CD4-positive, alpha-beta T cell (primary cell): ENCODE measurements around the gene LDLRAD4. TPM values are rescaled to one million over a fixed set of nuclear protein-coding genes. Genes with fewer than 3 reads are reported as not detected.

Experiments
- ATAC-seq: fragments of 200-7000 bp; cut with Tn5 transposase; one replicate; pipeline ENCODE4 v1.10.0; 2022; ENCODE audit warnings: mild to moderate bottlenecking; ENCODE audit not compliant: poor library complexity
- CTCF ChIA-PET: fragments of 350-600 bp; sonication (Branson Sonifier 250); formaldehyde crosslinking; loops from one replicate; lab custom pipeline; 2021; ENCODE audit warnings: antibody characterized with exemption, inconsistent platforms; lab: Charles Lee
- POLR2A ChIA-PET: fragments of 350-600 bp; sonication (Branson Sonifier 250); formaldehyde crosslinking; loops from one replicate; lab custom pipeline; 2021; ENCODE audit warnings: antibody characterized with exemption, inconsistent platforms; lab: Charles Lee
- DNase-seq, 14 experiments: peaks; one replicate each; pipeline ENCODE4 v3.0.0-alpha.2; 2013 to 2020; ENCODE audit warnings: mixed read lengths in 2 of 14
- H3K27ac ChIP-seq, 2 donors: one replicate each; pipeline versions ENCODE4 v1.5.1 to v1.7.0; 2013; ENCODE audit warnings: low read length in 2 of 2, low read depth in 1 of 2, mild to moderate bottlenecking in 1 of 2
- H3K27me3 ChIP-seq, 2 experiments: 1 replicate in 1 of 2; 2 replicates in 1 of 2; pipeline versions ENCODE4 v1.6.1 to v1.7.0; 2013; ENCODE audit warnings: low read length in 2 of 2, control low read depth in 1 of 2, mild to moderate bottlenecking in 1 of 2, moderate library complexity in 1 of 2; ENCODE audit not compliant: insufficient read depth in 2 of 2, control insufficient read depth in 1 of 2
- H3K36me3 ChIP-seq: one replicate; pipeline ENCODE4 v1.6.1; 2013; ENCODE audit warnings: low read length, control low read depth; ENCODE audit not compliant: insufficient read depth
- H3K4me1 ChIP-seq: one replicate; pipeline ENCODE4 v1.6.1; 2013; ENCODE audit warnings: low read length, control low read depth; ENCODE audit not compliant: insufficient read depth
- H3K4me3 ChIP-seq: one replicate; pipeline ENCODE4 v1.5.1; 2013; ENCODE audit warnings: mild to moderate bottlenecking, low read length, moderate library complexity
- H3K9me3 ChIP-seq, 2 experiments: 1 replicate in 1 of 2; 2 replicates in 1 of 2; pipeline versions ENCODE4 v1.6.1 to v1.7.0; 2013; ENCODE audit warnings: low read length in 2 of 2, mild to moderate bottlenecking in 2 of 2, control low read depth in 1 of 2, moderate library complexity in 1 of 2; ENCODE audit not compliant: control insufficient read depth in 1 of 2, insufficient read depth in 1 of 2
- H3K27ac Mint-ChIP-seq: one replicate; pipeline ENCODE4 v1.8.0; 2020; ENCODE audit warnings: mixed read lengths
- H3K27me3 Mint-ChIP-seq: one replicate; pipeline ENCODE4 v1.8.0; 2021; ENCODE audit warnings: mixed read lengths
- H3K36me3 Mint-ChIP-seq: one replicate; pipeline ENCODE4 v1.8.0; 2021; ENCODE audit warnings: low read depth, mixed read lengths
- H3K4me1 Mint-ChIP-seq: one replicate; pipeline ENCODE4 v1.8.0; 2021; ENCODE audit warnings: low read depth, mixed read lengths
- H3K4me3 Mint-ChIP-seq: one replicate; pipeline ENCODE4 v1.8.0; 2020; ENCODE audit warnings: mild to moderate bottlenecking, mixed read lengths
- H3K9me3 Mint-ChIP-seq: one replicate; pipeline ENCODE4 v1.8.0; 2020; ENCODE audit warnings: mixed read lengths
- intact Hi-C, 2 experiments: fragments of 100-400 bp; cut with DNase I in 1 of 2; cut with micrococcal nuclease in 1 of 2; formaldehyde crosslinking; loops; one replicate each; pipeline versions ENCODE4 v1.15.1 to v1.9.0; 2023 to 2025; cut with DNase I, micrococcal nuclease
- total RNA-seq, 174 experiments: library from RNA in 2 of 174; stranded (reverse) in 2 of 174; gene quantifications; one replicate each; pipeline ENCODE4 v1.2.3 and lab custom pipeline; 2021 to 2026
- TF ChIP-seq, protein P1 (sequence below): fragments of 200-600 bp; IDR thresholded peaks from one replicate; pipeline ENCODE4 v1.8.0; 2022; ENCODE audit warnings: antibody characterized with exemption, mild to moderate bottlenecking

The LDLRAD4 gene
- total RNA-seq, 2 experiments from 2014 or later: 51.9 to 52.7 TPM

DNA sequence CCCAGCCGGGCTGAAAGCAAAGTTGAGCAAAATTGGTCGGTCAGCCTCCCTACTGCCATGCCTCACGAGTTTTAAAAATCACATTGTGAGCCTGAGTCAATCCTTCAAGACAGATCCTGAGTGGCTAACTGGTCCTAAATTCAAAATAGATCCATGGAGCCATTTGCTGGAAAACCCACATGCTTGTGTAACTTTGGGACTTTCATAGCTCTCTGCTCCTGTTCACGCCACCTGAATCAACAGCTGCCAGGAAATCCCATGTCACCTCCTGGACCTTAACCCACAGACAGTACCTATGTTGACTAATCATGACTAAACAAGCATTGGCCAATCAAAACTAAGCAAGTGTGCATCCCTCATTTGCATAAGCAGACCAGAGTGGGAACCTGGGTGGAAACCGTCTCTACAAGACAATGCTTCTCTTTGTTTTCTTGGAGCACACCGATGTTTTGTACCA lies 42.8 kb upstream of the LDLRAD4 start:
- Mint-ChIP-seq H3K36me3 (no peaks in the 10 kb centered on the region), H3K9me3 (peaks cover 2% of the 10 kb centered on the region), H3K27ac (no peak overlapping the region), H3K4me3 (no peak overlapping the region), H3K4me1 (peaks cover 5% of the 10 kb centered on the region), H3K27me3 (no peaks in the 10 kb centered on the region)
- POLR2A ChIA-PET: no interaction called here
- DNase-seq (no peak), ATAC-seq (no peak)
- CTCF ChIA-PET: no interaction called here
- TF ChIP-seq, protein P1, sequence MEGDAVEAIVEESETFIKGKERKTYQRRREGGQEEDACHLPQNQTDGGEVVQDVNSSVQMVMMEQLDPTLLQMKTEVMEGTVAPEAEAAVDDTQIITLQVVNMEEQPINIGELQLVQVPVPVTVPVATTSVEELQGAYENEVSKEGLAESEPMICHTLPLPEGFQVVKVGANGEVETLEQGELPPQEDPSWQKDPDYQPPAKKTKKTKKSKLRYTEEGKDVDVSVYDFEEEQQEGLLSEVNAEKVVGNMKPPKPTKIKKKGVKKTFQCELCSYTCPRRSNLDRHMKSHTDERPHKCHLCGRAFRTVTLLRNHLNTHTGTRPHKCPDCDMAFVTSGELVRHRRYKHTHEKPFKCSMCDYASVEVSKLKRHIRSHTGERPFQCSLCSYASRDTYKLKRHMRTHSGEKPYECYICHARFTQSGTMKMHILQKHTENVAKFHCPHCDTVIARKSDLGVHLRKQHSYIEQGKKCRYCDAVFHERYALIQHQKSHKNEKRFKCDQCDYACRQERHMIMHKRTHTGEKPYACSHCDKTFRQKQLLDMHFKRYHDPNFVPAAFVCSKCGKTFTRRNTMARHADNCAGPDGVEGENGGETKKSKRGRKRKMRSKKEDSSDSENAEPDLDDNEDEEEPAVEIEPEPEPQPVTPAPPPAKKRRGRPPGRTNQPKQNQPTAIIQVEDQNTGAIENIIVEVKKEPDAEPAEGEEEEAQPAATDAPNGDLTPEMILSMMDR: no peak
- intact Hi-C loops: no loop called here
- Histone ChIP-seq H3K27me3 (no peaks in the 10 kb centered on the region), H3K9me3 (no peaks in the 10 kb centered on the region), H3K4me3 (no peak overlapping the region), H3K27ac (no peak overlapping the region), H3K36me3 (no peaks in the 10 kb centered on the region), H3K4me1 (peaks cover 8% of the 10 kb centered on the region)

DNA sequence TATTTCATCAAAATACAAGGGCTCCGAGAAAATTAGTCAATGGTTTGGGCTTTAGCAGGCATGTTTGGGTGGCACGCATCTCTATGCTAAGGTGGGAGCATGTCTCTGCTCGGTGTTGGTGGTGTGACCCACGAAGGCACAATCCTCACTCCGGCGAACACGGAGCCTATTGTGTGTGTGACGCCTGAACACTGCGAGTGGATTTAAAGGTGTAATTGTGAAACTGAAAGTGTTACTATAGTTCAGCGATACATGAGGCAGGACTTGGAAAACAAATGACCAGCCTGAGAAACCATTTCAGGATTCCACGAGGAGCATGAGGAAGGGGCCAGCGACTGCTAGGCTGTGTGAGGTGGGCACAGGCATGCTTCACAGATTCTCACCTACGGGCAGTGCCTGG lies 41.7 kb upstream of the LDLRAD4 start:
- Histone ChIP-seq H3K4me3 (peak overlapping the region; percentile 39), H3K36me3 (no peaks in the 10 kb centered on the region), H3K9me3 (no peaks in the 10 kb centered on the region), H3K4me1 (peaks cover 8% of the 10 kb centered on the region), H3K27me3 (no peaks in the 10 kb centered on the region), H3K27ac (no peak overlapping the region)
- no peaks in the 10 kb centered on the region for H3K36me3 Mint-ChIP-seq
- POLR2A ChIA-PET: no interaction called here
- peak overlapping the region; percentile 65 for H3K4me3 Mint-ChIP-seq
- H3K27ac Mint-ChIP-seq: peak overlapping the region; percentile 28
- intact Hi-C loops: no loop called here
- ATAC-seq (peak; percentile 24), DNase-seq (peak in 2 of 14 experiments; percentile 13 to 48)
- H3K9me3 Mint-ChIP-seq: no peaks in the 10 kb centered on the region
- peaks cover 5% of the 10 kb centered on the region for H3K4me1 Mint-ChIP-seq
- TF ChIP-seq, protein P1: no peak
- CTCF ChIA-PET: no interaction called here
- no peaks in the 10 kb centered on the region for H3K27me3 Mint-ChIP-seq

DNA sequence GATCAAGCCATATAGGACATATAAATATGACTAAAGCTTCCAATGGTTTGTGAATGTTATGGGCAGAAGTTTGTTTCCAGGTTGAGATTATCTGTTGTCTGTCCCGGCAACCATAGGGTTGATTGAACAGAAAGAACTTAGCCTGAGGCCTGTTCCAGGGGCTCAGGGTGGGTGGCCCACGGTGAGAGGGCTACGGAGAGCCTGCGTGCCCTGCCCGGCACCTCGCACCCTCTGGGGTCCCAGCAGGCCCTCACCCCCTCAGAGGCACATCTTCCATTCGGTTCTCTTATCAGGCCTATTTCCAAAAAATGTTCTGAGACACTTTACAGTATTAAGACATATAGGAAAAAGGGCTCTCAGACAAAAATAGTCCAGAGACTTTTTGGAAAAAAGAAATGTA lies 40.4 kb upstream of the LDLRAD4 start:
- H3K27me3 ChIP-seq: no peaks in the 10 kb centered on the region
- H3K4me1 ChIP-seq: peaks cover 8% of the 10 kb centered on the region
- H3K4me3 ChIP-seq: no peak overlapping the region
- H3K27ac ChIP-seq: no peak overlapping the region
- no peak for ATAC-seq
- Mint-ChIP-seq H3K27me3 (no peaks in the 10 kb centered on the region), H3K27ac (no peak overlapping the region), H3K9me3 (no peaks in the 10 kb centered on the region), H3K4me3 (no peak overlapping the region), H3K4me1 (peaks cover 5% of the 10 kb centered on the region), H3K36me3 (no peaks in the 10 kb centered on the region)
- ChIA-PET POLR2A (no interaction called here), CTCF (interaction anchor here (0.9 kb wide), 1 partner anchor 19 kb away, joined by 3 read pairs; no protein-coding TSS in a partner anchor)
- TF ChIP-seq, protein P1: no peak
- no peak for DNase-seq
- intact Hi-C loops: no loop called here
- no peaks in the 10 kb centered on the region for H3K36me3 ChIP-seq
- H3K9me3 ChIP-seq: no peaks in the 10 kb centered on the region
